Measurements from ENCODE around the gene CCL5.

CCL5 gene

DNA sequence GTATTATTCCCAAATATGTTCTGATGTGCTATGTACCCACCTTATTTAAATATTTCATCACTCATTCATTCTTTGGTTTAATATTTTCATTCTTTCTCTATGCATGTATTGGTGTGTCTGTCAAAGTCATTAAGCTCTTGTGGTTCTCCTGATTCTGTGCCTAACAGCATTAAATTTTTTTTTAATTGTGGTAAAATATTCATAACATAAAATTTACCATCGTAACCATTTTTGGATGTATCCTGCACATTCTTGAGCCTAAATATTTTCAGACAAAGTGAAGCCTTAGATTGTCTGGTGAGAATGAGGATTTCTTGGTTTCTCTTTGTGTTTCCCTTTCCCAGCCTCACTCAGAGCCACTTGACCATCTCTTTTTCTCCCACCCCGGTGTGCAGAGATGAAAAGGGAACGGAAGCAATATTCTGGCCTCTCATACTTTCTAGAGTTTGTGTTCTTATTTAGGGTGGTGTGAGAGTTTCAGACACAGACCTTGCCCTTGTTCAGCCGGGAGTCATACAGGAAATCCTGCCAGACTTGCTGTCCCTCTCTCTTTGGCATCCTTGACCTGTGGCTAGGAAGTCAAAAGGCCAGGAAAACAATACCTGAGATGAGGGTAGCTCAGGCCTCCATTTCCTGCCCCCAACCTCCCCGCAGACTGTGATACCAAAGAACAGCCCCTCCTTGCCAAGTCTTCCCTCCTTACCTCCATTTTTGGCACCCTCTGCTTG is 4.9 kb downstream of the CCL5 start:
- peak overlapping the region in 3 of 21 experiments; percentile 26 to 83 (median 53) for H3K27ac ChIP-seq
- H3K4me3 ChIP-seq: no peak overlapping the region

- no peak overlapping the region for H3K4me3 ChIP-seq
Observed at GRCh38 chr17:35872196-35872980, 7.8 kb downstream of the CCL5 start.

DNA sequence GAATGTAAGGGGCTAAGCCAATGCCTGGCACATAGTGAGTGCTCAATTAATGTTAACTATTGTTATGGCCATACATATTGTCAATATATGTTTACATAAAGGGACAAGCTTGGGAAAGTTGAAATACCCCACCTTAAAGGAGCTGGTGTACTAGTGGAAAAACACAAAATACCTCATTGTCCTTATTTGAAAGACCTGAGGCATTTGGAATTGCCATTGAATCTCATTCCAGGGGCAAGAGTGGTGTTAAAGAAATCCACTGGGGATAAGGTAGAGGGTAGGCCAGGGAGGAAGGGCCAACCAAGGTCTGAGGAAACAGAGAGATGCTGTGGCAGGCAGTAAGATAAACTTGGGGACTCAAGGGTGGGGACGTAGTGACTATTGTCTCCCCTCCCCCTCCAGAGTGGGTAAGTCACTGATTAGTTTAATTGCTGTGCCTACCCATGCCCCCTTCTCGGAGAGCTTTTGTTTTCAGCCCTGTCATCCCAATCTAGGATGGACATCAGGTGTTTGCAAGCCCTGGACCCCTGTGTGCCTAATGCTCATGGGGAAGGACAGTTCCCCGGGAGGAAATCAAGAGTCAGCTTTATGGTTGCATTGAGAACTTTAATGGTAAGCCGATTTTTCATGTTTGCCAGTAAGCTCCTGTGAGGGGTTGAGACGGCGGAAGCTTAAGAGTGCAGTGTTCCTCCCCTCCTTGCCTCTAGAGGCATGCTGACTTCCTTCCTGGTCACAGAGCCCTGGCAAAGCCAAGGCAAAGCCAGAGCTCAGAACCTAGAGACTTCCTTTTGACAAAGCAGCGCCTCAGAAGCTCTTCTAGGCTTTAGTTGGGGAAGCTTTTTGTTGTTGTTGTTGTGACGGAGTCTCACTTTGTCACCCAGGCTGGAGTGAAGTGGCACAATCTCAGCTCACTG is 9.0 kb downstream of the CCL5 start:
- H3K4me3 ChIP-seq: no peak overlapping the region
- no peak overlapping the region for H3K27ac ChIP-seq

More at GRCh38 chr17:35872196-35872980, 7.8 kb downstream of the CCL5 start:
- no peak overlapping the region for H3K27ac ChIP-seq

DNA sequence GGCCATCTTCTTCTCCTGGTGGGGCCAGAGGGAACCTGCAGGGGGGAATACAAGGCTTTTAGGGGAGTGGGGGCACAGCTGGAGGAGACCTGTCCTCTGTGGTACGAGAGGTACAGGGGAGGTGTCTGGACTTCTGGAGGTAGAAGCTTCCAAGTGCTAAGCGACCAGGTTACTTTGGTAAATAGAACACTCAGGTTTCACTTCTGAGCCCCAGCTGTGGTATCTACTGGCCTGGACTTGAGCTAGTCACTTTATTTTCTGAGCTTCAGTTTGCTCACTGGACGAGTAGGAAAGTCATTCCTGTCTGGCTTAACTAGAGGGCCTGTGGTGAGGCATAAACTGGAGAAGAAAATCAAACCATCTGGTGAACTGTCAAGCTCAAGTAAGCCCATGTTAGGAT is 11.4 kb downstream of the CCL5 start, which contains the start of gene HEATR9:
Gene HEATR9 (minus strand): TSS at position 155 of the 400 bp plus-strand sequence. CDS start 149 bp downstream, at position 6.
- Histone ChIP-seq H3K27ac (no peak within 1 kb of the TSS), H3K4me3 (no peak within 1 kb of the TSS)

DNA sequence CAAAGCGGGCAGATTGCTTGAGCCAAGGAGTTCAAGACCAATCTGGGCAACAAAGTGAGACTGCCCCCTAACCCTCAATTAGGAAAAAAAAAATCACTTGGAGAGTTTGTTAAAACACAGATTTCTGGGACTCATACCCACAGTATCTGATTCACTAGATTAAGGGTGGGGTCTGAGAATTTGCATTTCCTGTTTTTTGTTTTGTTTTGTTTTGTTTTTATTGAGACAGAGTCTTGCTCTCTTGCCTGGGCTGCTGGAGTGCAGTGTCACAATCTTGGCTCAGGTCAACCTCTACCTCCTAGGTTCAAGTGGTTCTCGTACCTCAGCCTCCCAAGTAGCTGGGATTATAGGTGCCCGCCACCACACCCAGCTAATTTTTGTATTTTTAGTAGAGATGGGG is 12.6 kb downstream of the CCL5 start:
- Histone ChIP-seq H3K4me3 (no peak overlapping the region), H3K27ac (no peak overlapping the region)

DNA sequence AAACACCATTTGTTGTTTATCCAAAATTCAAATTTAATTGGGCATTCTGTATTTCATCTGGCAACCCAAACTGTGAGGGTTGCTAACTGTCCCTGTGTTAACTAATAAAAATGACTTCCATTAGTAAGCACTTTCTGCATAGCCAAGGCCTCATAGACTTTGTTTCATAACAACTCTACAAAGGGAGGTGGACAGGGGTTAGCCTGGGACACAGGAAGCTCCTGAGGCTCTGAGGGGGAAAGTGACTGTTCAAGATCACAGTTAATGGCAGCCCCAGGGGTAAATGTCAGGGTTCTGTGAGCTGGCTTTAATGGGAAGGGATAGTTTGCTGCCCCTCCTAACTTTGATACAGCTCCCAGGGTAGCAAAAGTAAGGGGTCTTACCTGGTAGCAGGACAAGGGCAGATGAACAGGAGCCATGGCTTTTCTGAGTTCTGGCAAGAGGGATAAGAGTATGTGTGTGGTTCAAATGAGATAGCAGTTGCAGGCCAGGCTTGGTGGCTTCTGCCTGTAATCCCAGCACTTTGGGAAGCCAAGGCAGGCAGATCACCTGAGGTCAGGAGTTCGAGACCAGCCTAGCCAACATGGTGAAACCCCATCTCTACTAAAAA is 13.7 kb downstream of the CCL5 start:
- Histone ChIP-seq H3K4me3 (no peak overlapping the region), H3K27ac (no peak overlapping the region)

- Histone ChIP-seq H3K4me3 (no peak overlapping the region), H3K27ac (no peak overlapping the region)
Observed at GRCh38 chr17:35865412-35866340, 14.5 kb downstream of the CCL5 start.

DNA sequence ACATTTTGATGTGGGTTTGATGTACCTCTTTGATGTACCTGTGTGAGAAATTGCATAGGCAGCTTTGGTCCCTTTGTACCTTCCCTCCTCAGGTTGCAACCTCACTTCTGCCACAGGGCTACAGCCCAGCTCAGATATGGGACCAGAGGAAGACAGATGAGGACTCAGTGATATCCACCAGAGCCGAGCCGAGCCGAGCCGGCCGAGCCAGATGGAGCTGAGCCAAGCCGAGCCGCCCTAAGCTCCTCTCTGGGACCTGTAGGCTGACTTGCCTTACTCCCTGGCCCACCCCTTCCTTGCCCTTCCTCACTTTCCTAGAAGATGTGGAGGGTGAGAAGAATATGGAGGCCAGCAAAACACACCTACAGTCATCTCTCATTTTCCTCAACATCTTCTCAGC is 15.3 kb downstream of the CCL5 start:
- H3K27ac ChIP-seq: no peak overlapping the region
- no peak overlapping the region for H3K4me3 ChIP-seq

GRCh38 chr17:35856603-35857002 is 23.6 kb downstream of the CCL5 start:
- H3K4me3 ChIP-seq: no peak overlapping the region
- H3K27ac ChIP-seq: no peak overlapping the region

GRCh38 chr17:35855965-35856364 is 24.2 kb downstream of the CCL5 start:
- Histone ChIP-seq H3K27ac (no peak overlapping the region), H3K4me3 (no peak overlapping the region)

DNA sequence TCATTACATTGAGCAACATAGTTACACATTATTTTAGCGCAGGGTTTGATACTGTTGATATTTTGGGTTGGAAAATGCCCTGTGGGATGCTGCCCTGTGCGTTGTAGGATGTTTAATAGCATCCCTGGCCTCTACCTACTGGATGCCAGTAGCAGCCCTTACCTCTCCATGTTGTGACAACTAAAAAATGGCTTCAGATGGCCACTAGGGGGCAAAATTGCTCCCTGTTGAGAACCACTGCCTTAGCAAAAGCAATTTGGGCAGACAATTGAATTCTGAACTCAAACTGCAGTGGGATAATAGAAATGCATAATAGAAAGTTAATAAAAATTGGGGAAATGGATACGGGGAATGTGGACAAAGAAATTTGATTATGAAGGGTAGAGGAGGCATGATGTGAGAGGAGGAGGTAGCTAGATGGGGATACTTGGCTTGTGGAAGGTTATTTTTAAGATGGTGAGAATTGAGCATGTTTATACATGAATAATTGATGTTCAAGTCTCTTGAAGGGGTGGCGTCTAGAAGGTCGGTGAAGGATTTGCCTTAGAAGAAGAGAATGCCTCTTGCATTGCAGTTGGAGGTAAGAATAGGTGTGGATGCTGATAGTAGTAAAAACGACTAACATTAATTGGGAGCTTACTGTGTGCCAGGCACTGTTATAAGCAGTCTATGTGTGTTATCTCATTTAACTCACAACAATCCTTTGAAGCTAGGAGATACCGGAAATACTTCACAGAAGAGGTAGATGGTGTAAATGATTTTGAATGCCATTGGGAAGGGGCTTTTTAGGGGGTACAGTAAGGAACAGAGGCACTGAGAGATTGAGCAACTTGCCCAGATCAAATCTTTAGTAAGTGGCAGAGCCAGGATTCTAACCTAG is 30.5 kb downstream of the CCL5 start:
- Histone ChIP-seq H3K4me3 (no peak overlapping the region), H3K27ac (peak overlapping the region in 1 of 21 experiments; percentile 3)

DNA sequence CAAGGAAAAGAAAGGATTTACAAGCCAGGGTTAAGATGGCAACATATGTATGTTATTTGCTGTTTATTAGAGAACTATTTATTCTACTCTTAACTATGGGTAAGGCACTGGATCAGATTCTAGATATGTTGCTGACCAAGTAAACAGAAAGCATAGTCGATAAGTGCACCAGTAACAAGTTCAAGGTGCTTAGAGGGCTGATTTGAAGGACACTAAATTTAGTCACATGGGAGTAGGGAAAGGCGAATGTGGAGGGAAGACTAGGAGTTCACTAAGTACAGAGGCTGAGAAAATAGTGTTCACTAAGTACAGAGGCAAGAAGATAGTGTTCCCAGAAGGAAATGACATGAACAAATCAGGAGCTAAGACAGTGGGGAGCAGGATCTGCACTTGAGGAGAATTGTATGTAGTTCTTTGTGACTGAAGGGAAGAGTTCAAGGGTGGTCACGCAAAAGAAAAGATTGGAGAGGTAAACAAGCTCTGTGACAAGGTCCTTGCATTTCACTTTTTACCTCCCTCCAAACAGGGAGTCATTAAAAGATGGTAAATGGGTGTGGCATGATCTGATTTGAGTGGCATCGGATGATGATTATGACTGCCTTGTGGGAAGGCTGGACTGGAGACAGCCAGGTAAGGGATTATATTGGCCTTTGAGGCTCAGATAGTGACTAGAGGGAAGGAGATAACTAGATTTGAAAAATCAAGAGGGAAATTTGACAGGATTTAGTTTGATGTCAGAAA is 32.4 kb downstream of the CCL5 start:
- Histone ChIP-seq H3K27ac (no peak overlapping the region), H3K4me3 (no peak overlapping the region)

DNA sequence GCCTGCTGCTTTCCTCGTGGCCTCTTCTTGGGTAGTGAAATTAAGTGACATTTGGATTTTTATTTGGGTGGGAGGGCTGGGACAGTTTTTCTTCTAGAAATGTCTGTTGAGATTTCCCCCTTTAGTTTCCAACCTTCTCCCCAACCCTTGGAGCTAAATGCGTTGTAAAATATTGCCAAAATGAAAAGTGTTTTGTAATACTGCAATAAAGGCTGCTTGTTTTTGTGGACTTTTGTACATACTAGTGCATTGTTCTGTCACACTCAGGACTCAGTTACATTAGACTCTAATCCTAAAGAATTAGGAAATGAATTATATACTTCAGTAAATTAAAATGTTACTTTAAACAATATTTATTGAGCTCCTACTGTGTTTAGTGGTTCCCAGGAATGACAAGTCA is 33.2 kb downstream of the CCL5 start:
- H3K4me3 ChIP-seq: no peak overlapping the region
- H3K27ac ChIP-seq: no peak overlapping the region

DNA sequence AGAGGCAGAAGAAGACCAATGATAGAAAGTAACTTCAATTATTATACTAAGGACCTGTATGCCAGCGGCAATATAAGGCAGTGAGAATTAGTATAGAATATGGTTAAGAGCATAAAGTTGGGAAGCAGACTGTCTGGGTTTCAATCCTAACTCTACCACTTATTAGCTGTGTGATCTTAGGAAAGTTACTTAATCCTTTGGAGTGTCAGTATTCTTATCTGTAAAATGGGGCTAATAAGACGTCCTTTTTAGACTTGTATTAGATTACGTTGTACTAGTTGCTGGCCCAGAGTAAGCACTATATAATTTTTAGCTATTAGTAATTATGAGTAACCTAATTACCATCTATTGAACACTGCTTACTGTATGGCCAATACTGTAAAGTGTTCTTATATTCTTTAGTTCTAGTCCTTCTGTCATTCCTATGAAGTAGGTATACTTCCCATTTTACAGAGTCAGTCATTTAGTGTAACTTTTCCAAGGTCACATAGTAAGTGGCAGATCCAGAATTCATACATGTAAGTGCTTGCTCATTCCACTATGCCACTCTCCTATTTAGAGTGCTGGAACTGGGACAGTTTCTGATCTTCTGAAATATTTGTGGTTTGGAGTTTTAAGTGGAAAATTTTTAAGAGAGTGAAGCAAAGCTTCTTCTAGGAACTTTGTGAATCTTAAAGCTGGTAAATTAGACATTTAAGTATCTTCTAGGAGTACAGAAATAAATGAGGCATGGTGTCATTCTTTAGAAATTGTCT is 33.9 kb downstream of the CCL5 start:
- Histone ChIP-seq H3K4me3 (no peak overlapping the region), H3K27ac (no peak overlapping the region)

DNA sequence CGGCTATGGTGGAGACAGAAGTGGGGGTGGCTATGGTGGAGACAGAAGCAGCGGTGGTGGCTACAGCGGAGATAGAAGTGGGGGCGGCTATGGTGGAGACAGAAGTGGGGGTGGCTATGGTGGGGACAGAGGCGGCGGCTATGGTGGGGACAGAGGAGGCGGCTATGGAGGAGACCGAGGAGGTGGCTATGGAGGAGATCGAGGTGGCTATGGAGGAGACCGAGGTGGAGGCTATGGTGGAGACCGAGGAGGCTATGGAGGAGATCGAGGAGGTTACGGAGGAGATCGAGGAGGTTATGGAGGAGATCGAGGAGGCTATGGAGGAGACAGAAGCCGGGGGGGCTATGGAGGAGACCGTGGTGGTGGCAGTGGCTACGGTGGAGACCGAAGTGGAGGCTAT is 35.6 kb downstream of the CCL5 start:
- Histone ChIP-seq H3K27ac (no peak overlapping the region), H3K4me3 (no peak overlapping the region)

GRCh38 chr17:35843698-35844097 is 36.5 kb downstream of the CCL5 start:
- H3K4me3 ChIP-seq: no peak overlapping the region
- H3K27ac ChIP-seq: no peak overlapping the region
